DMS114 treated with DMSO at 0.1 percent for 48 hours (cell line): Measurements from ENCODE around the gene GSK3A.

Experiments used
- DNase-seq: peaks from one replicate; lab custom pipeline; 2025; ENCODE audit not compliant: unreplicated experiment; lab: John Stamatoyannopoulos, UW

GSK3A gene

DNA sequence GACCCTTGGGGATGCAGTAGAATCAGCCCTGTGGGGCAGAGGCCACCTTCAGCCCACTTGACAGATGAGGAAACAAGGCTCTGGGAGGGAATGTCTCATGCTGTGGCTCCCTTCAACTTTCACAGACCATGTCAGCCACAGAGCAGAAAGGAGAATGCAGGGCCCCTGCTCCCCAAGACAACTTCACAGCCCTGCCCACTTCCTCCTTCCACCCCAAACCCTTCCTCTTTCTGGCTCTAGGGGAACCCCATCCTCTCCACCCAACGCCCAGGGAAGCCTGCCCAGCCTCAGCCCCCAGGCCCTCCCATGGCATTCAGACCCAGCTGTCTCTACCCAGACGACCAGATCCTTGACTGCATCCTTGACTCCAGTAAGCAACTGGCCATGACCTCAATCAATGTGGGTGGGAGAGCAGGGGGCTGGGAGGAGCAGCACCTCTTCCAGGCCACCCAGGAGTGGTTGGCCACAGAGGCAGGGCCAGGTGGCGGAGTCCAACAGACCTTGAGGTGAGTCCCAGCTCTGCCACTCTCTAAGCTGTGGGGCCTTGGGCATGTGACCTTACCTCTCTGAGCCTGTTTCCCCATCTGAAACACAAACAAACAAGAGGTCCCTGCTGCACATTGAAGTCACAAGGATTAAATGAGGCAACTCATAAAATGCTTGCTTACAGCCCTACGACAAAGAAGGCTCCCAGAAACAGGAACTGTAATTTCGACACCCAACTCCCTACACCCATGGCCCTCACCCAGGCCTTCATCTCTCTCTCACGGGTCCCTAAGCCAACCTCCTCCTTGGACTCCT lies 40.7 kb downstream of the GSK3A start:
- no peak for DNase-seq

DNA sequence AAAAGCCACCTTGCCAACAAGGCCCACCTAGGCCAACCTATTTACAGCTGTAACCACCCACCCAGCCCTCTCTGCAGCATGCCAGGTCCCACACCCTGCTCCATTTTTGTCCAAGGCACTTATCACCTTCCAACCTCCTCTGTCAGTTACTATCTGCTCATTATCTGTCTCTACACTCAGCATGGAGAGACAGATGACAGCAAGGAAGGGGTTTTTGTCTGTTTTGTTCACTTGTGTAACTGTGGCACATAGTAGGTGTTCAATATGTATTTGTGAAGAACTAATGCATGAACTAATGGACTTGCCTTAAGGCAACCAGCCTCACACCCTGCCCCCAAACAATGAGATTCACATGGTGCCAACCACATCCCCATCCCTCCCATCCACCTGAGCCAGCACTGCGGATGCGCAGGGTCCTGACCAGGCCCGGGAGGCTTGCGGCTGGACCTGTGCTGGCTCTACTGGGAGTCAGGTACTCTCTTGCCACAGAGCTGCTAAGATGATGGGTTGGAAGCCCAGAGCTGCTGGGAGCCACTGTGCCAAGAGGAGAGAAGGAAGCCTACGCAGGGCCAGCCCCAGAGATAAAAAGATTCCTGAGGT lies 42.2 kb downstream of the GSK3A start:
- DNase-seq, result no peak

DNA sequence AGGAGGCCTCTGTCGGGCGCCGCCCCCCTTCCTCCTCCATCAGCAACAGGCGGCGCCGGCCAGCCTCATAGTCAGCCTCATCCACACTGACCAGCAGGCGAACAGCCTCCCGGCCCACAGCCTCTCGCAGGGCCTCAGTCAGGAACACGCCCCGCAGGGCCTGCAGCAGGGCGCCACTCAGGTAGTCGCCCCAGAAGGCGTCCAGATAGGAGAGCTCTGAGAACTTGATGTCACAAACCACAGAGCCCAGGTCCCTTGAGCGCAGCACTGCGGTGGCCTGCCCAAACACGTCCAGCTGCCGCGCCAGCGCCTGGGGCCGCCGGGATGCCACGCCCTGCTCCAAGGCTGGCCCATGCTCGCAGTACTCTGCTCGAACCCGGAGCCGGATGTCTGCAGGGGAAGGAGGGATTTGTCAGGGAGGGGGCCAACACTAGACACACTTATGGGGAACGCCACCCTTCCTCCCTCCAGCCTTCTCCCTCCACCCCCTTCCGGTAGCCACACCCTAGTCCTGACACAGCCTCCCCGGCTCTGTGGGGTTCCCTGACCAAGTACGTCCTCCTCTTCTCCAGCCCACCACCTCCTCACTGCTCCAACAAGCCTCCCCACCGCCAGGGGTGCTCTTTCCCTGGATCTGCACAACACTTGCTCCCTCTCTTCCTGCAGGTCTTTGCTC lies 42.8 kb downstream of the GSK3A start:
- DNase-seq, result no peak

GRCh38 chr19:42198676-42199439 lies 43.5 kb downstream of the GSK3A start:
- no peak for DNase-seq

DNA sequence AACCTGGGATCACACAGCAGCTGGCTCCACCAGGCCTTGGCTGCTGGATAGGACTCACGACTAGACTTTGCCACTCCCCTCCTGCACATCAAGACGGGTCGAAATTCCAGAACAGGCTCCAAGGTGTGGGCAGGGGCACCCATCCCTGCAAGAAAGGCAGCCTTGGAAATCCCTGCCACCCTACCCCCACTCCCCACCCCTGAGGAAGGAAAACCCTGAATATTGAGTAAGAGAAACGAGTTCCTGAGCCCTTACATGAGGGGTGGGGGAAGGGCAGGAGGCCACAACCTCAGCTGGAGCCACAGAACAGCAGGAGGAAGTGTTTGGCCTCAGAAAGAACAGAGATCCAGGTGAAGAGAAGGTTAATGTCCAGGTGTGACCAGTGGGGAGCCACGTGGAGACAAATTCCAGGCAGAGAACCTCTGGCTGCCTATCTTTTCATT lies 45.0 kb downstream of the GSK3A start:
- DNase-seq, result no peak

DNA sequence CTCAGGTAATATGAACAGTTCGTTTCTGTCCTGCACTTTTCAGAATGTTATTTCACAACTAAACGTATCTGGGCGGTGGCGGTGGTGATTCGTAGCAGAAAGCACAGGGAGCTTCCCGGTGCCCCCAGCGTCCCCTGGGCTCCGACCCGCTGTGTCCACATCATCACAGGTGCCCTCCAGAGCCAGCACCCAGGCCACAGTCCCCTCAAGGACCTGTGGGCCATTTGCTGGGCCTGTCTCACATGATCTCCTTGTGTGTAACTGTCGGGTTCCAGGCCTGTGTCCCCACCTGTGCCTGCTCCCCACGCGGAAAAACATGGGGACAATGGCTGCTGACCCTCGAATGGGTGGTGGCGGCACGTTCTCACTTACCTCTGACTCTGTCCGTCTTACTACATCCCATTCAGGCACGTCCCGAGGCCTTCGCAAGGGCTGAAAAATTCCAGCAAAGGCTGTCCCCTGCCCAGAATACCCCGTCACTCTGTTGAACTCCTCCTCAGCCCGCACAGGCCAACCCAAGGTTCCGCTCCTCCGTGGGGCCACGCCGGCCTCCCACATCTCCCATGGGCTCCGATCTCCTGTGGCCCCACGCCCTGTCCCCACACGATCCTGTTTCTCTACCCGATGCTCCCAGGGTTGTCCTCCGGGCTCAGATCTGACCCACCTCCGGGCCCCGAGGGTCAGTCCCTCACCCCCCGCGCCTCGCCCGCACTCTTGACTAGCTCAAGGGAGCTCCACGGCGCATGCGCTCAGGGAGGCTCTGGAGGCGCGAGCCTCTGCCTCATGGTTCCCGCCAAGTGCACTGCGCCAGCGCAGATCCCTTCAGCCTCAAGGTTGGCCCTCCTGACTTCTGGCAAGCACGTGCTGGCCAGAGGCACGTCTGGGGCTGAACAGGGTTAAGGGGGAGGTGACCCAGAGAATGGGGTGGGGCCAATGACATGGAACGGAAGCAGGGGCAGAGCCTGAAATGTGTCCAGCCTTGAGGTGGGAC lies 46.1 kb downstream of the GSK3A start:
- no peak for DNase-seq

GRCh38 chr19:42193706-42194105 lies 48.7 kb downstream of the GSK3A start:
- no peak for DNase-seq

GRCh38 chr19:42193294-42193693 lies 49.1 kb downstream of the GSK3A start:
- no peak for DNase-seq

- no peak for DNase-seq
These were observed 50.5 kb downstream of the GSK3A start for GRCh38 chr19:42191855-42192254.

DNA sequence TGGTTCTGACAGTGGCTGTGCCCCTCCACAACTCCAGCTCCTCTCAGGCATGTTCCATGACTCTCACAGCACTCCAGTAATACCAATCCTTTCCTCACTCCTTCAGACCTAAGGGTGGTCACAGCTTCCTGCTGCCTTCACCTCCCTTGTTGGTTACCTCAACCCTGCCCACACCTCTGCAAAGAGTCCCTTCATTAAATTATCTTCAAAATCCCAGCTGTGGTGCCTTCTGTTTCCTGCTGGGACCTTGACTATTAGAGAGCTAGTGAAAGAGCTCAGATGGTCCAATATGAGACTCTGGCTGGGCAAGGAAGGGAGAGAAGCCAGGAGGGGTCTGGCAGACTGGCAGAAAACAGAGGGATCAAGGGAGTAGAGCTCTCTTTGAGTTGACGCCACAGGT lies 51.1 kb downstream of the GSK3A start:
- no peak for DNase-seq

DNA sequence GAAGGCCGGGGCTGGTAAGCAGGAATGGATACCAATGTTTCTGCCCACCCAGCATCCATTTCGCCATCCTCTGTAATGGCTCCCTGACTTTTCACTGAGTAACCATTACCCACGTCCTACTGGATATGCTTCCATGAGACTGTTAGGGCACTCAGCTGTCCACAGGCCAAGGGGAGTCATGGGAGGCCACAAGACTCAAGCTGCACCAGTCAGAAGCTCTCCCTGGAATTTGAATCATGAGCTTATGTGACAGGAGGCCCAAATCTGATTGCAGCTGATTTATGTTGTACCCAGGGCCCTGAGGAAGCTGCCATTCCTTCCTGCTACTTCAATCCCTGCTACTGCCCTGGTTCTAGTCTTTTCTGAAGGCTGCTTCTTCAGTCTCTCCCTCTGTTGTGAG lies 53.3 kb downstream of the GSK3A start:
- no peak for DNase-seq

- DNase-seq, result no peak
These were observed 53.7 kb downstream of the GSK3A start for GRCh38 chr19:42188665-42189064.

DNA sequence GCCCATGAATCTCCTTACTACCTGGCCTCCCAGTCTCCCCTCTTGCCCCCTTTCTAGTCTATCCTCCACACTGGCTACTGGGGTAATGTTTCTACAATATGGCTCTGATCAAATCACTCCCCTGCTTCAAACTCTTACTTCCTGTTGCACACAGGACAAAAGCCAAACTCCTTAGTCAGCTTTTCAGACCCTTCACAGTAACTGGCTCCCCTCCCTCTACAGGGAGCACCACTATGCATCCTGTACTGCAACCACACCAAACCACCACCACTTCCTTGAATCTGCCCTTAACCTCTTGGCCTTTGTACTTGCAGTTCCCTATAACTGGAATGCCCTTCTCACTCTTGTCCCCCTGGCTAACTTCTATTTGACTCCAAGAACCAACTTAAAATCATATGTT lies 57.1 kb downstream of the GSK3A start:
- DNase-seq, result no peak

- DNase-seq, result peak; percentile 73
These were observed 58.0 kb downstream of the GSK3A start for GRCh38 chr19:42184401-42184861.
